ENCODE data around the gene EIF4G3.

Gene EIF4G3

DNA sequence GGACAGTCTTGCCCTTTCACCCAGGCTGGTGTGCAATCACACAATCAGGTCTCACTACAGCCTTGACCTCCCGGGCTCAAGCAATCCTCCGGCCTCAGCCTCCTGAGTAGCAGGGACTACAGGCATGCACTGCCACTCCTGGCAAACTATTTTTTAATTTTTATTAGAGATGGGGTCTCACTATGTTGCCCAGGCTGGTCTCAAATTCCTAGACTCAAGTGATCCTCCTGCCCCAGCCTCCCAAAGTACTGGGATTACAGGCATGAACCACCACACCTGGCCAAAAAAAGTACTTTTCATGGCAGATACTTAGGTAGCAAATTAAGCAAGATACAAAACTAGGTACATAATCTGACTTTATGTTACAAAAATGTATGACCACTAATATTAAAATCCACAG is 8.3 kb downstream of the EIF4G3 start:
- H3K4me3 ChIP-seq (ENCODE audit: low read depth, low read length), result no peak overlapping the region
- TF ChIP-seq, protein P1, sequence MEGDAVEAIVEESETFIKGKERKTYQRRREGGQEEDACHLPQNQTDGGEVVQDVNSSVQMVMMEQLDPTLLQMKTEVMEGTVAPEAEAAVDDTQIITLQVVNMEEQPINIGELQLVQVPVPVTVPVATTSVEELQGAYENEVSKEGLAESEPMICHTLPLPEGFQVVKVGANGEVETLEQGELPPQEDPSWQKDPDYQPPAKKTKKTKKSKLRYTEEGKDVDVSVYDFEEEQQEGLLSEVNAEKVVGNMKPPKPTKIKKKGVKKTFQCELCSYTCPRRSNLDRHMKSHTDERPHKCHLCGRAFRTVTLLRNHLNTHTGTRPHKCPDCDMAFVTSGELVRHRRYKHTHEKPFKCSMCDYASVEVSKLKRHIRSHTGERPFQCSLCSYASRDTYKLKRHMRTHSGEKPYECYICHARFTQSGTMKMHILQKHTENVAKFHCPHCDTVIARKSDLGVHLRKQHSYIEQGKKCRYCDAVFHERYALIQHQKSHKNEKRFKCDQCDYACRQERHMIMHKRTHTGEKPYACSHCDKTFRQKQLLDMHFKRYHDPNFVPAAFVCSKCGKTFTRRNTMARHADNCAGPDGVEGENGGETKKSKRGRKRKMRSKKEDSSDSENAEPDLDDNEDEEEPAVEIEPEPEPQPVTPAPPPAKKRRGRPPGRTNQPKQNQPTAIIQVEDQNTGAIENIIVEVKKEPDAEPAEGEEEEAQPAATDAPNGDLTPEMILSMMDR (IDR thresholded peaks at IDR 0.05; ENCODE audit: borderline replicate concordance, insufficient read depth, low read depth, low read length), result no peak

DNA sequence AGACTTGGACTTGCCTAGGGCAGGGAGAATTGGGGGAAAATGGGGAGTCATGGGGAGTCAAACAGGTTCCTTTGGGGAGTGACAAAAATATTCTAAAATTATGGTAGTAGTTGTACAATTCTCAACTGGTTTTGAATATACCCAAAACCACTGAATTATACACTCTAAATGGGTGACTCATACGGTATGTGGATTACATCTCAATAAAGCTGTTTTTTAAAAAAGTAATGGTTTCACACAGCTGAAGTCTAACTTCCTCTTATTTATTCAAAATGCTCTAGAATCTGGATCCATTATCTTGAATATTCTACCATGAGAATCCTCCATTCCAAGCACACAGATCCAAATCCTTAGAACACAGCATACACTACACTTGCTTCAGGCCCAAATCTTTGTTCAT is 11.1 kb downstream of the EIF4G3 start:
- TF ChIP-seq, protein P1 (IDR thresholded peaks at IDR 0.05; ENCODE audit: borderline replicate concordance, insufficient read depth, low read depth, low read length), result no peak
- no peak overlapping the region for H3K4me3 ChIP-seq (ENCODE audit: low read depth, low read length)

DNA sequence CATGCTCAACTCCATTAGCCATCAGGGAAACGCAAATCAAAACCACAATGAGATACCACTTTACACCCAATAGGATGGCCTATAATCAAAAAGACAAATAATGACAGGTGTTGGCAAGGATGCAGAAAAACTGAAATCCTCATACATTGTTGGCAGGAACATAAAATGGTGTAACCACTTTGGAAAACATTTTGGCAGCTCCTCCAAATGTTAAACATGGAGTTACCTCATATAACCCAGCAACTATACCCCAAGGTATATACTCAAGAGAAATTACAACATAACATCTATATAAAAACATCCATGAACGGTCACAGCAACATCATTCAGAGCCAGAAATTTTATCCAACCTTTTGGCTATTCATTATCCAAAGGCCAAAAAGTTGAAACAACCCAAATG is 11.6 kb downstream of the EIF4G3 start:
- no peak overlapping the region for H3K4me3 ChIP-seq (ENCODE audit: low read depth, low read length)
- TF ChIP-seq, protein P1 (IDR thresholded peaks at IDR 0.05; ENCODE audit: borderline replicate concordance, insufficient read depth, low read depth, low read length), result no peak

GRCh38 chr1:21164266-21164665 is 12.4 kb downstream of the EIF4G3 start:
- H3K4me3 ChIP-seq (ENCODE audit: low read depth, low read length), result no peak overlapping the region
- TF ChIP-seq, protein P1 (IDR thresholded peaks at IDR 0.05; ENCODE audit: borderline replicate concordance, insufficient read depth, low read depth, low read length), result no peak

DNA sequence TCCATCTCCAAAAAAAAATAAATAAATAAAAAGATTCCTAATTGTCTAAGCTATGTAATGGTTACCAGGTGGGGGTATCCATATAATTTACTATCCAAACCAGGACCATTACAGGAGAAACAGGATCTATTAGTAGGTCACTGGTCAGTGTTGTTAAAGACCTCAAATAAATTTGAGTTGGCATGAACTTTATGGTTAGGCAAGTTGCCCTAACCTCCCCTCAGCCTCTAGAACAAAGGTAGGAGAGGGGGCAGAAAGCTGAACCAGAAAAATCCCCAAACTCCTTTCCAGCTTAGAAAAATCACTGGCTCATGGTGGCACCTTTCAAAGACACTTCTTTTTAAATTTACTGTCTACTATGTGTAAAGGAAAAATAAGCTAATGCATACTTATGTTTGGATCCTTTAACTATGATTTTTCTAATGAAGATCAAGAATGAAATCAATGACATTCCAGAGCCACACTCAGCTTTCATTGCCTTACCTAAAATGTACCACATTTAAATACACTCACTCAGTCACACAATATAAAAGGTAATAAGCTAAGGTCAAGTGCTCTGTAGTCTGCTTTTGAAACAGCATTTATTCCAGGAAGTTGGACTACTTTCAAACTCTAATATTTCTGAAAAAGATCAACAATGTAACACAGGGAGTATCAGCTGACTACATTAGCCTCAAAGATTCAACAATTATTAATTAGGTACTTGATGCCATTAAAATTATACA is 13.8 kb downstream of the EIF4G3 start:
- TF ChIP-seq, protein P1 (IDR thresholded peaks at IDR 0.05; ENCODE audit: borderline replicate concordance, insufficient read depth, low read depth, low read length), result no peak
- H3K4me3 ChIP-seq (ENCODE audit: low read depth, low read length), result no peak overlapping the region

DNA sequence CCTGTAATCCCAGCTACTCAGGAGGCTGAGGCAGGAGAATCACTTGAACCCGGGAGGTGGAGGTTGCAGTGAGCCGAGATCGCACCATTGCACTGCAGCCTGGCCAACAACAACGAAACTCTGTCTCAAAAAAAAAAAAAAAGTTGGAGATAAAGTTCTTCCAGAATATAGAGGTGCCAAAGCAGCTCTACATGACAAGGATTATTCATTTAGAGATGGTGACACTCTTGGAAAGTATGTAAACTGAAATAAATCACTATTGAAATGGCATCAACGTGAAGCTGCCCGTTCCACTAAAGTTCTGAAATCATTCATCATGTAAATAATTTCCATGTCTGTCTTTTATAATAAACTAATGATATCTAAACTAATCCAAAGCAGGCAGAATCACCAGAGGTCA is 14.9 kb downstream of the EIF4G3 start:
- TF ChIP-seq, protein P1 (IDR thresholded peaks at IDR 0.05; ENCODE audit: borderline replicate concordance, insufficient read depth, low read depth, low read length), result no peak
- H3K4me3 ChIP-seq (ENCODE audit: low read depth, low read length), result no peak overlapping the region

DNA sequence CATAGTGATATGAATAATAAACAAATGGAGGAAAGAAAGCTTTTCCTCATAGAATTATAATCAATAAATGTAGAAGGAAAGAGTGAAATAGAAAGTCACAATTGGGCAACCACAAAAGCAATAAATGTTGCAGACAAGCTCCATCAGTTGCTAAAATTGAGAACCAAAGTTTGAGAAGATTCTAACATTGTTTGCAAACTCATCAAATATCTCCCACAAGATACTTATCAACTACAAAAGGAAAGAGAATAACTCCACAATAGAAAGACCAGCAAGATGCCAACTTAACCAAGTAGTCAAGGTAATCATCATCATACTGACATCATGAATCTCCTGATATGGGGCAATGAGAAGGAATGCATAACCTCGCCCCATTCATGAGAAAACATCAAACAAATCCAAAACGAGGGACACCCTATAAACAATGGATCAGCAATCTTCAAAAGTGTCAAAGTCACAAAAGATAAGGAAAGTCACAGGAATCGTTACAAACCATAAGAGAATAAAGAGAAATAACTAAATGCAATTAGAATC is 16.4 kb downstream of the EIF4G3 start:
- TF ChIP-seq, protein P1 (IDR thresholded peaks at IDR 0.05; ENCODE audit: borderline replicate concordance, insufficient read depth, low read depth, low read length), result no peak
- H3K4me3 ChIP-seq (ENCODE audit: low read depth, low read length), result no peak overlapping the region
